Type B pancreatic cell (in vitro differentiated cells): ENCODE results near the gene CDRT4. TPM values are rescaled to one million over a fixed set of nuclear protein-coding genes. Genes with fewer than 3 reads are reported as not detected.

Experiments
- DNase-seq: peaks from one replicate; pipeline ENCODE4 v3.0.0; 2021; ENCODE audit warnings: mixed read lengths; ENCODE audit not compliant: unreplicated experiment; ENCODE audit errors: extremely low spot score
- H3K27ac Mint-ChIP-seq: 2 replicates; pipeline ENCODE4 v1.8.0; 2021; ENCODE audit warnings: mild to moderate bottlenecking, mixed read lengths
- H3K27me3 Mint-ChIP-seq: 2 replicates; pipeline ENCODE4 v1.8.0; 2021; ENCODE audit warnings: mixed read lengths
- H3K36me3 Mint-ChIP-seq: 2 replicates; pipeline ENCODE4 v1.8.0; 2021; ENCODE audit warnings: mixed read lengths
- H3K4me1 Mint-ChIP-seq: one replicate; pipeline ENCODE4 v1.8.0; 2021; ENCODE audit warnings: mixed read lengths; ENCODE audit not compliant: unreplicated experiment
- H3K4me3 Mint-ChIP-seq: 2 replicates; pipeline ENCODE4 v1.8.0; 2021; ENCODE audit warnings: mild to moderate bottlenecking, mixed read lengths
- H3K9me3 Mint-ChIP-seq: 2 replicates; pipeline ENCODE4 v1.8.0; 2021; ENCODE audit warnings: mixed read lengths
- CTCF ChIP-seq: fragments of 200-600 bp; sonication (generic); conservative IDR thresholded peaks from 2 replicates; pipeline ENCODE4 v1.5.0; 2021; ENCODE audit warnings: antibody characterized with exemption, mild to moderate bottlenecking
- total RNA-seq: library from RNA; stranded (reverse); gene quantifications from 2 replicates; pipeline ENCODE4 v1.2.1, GENCODE V29; 2021; ENCODE audit warnings: low replicate concordance

Gene CDRT4
- total RNA-seq, 1 donor from 2014 or later = 12.9 TPM

GRCh38 chr17:15405058-15405415 is 62.4 kb downstream of the CDRT4 start:
- H3K36me3 Mint-ChIP-seq = no peaks in the 10 kb centered on the region
- TF ChIP-seq CTCF = no peak
- H3K4me1 Mint-ChIP-seq = peaks cover 4% of the 10 kb centered on the region
- no peak for DNase-seq
- no peaks in the 10 kb centered on the region for H3K9me3 Mint-ChIP-seq
- H3K27me3 Mint-ChIP-seq = no peaks in the 10 kb centered on the region
- H3K27ac Mint-ChIP-seq = no peak overlapping the region
- H3K4me3 Mint-ChIP-seq = no peak overlapping the region

GRCh38 chr17:15404106-15405057 is 63.0 kb downstream of the CDRT4 start:
- peaks cover 4% of the 10 kb centered on the region for H3K4me1 Mint-ChIP-seq
- no peak overlapping the region for H3K27ac Mint-ChIP-seq
- TF ChIP-seq CTCF = no peak
- no peak overlapping the region for H3K4me3 Mint-ChIP-seq
- no peak for DNase-seq
- H3K9me3 Mint-ChIP-seq = no peaks in the 10 kb centered on the region
- H3K27me3 Mint-ChIP-seq = no peaks in the 10 kb centered on the region
- no peaks in the 10 kb centered on the region for H3K36me3 Mint-ChIP-seq

- Mint-ChIP-seq H3K4me3 (no peak overlapping the region), H3K36me3 (no peaks in the 10 kb centered on the region), H3K9me3 (no peaks in the 10 kb centered on the region), H3K27ac (no peak overlapping the region), H3K27me3 (no peaks in the 10 kb centered on the region), H3K4me1 (peaks cover 10% of the 10 kb centered on the region)
- no peak for DNase-seq
- no peak for TF ChIP-seq CTCF
These were observed 64.0 kb downstream of the CDRT4 start for GRCh38 chr17:15403276-15403939.

- no peak for TF ChIP-seq CTCF
- Mint-ChIP-seq H3K4me1 (peaks cover 9% of the 10 kb centered on the region), H3K9me3 (no peaks in the 10 kb centered on the region), H3K36me3 (no peaks in the 10 kb centered on the region), H3K27ac (no peak overlapping the region), H3K27me3 (peaks cover 4% of the 10 kb centered on the region), H3K4me3 (no peak overlapping the region)
- DNase-seq = no peak
These were observed 68.0 kb downstream of the CDRT4 start for GRCh38 chr17:15399443-15399842.

GRCh38 chr17:15398736-15399331 is 68.6 kb downstream of the CDRT4 start:
- Mint-ChIP-seq H3K27me3 (peaks cover 4% of the 10 kb centered on the region), H3K4me1 (peaks cover 6% of the 10 kb centered on the region), H3K4me3 (no peak overlapping the region), H3K9me3 (no peaks in the 10 kb centered on the region), H3K36me3 (no peaks in the 10 kb centered on the region), H3K27ac (no peak overlapping the region)
- no peak for TF ChIP-seq CTCF
- no peak for DNase-seq
